H9 (cell line): ENCODE measurements around the gene PDCD7. TPM values are rescaled to one million over a fixed set of nuclear protein-coding genes. Genes with fewer than 3 reads are reported as not detected.

Experiments used
- DNase-seq: peaks from one replicate; pipeline ENCODE4 v3.0.0-alpha.2; 2017
- H2AFZ ChIP-seq: one replicate; pipeline ENCODE4 v1.6.1; 2013; ENCODE audit warnings: mild to moderate bottlenecking, low read length, control low read depth, moderate library complexity
- H2AK5ac ChIP-seq: 2 replicates; pipeline ENCODE4 v1.6.1; 2013; ENCODE audit warnings: low read length, control low read depth, mixed read lengths; ENCODE audit not compliant: insufficient read length
- H2BK120ac ChIP-seq: one replicate; pipeline ENCODE4 v1.6.1; 2013; ENCODE audit warnings: low read depth, mild to moderate bottlenecking, low read length, control low read depth, inconsistent platforms; ENCODE audit not compliant: poor library complexity, severe bottlenecking
- H2BK12ac ChIP-seq: 2 replicates; pipeline ENCODE4 v1.6.1; 2013; ENCODE audit warnings: low read length, control low read depth, mixed read lengths, low read depth; ENCODE audit not compliant: insufficient read length
- H2BK15ac ChIP-seq: 2 replicates; pipeline ENCODE4 v1.6.1; 2013; ENCODE audit warnings: low read depth, low read length, control low read depth
- H2BK20ac ChIP-seq: one replicate; pipeline ENCODE4 v1.6.1; 2013; ENCODE audit warnings: low read depth, mild to moderate bottlenecking, low read length, control low read depth, inconsistent platforms; ENCODE audit not compliant: poor library complexity, severe bottlenecking
- H2BK5ac ChIP-seq: 2 replicates; pipeline ENCODE4 v1.6.1; 2013; ENCODE audit warnings: low read length, control low read depth, mixed read lengths; ENCODE audit not compliant: insufficient read length
- H3K14ac ChIP-seq: 2 replicates; pipeline ENCODE4 v1.6.1; 2013; ENCODE audit warnings: low read length, control low read depth; ENCODE audit not compliant: insufficient read depth
- H3K18ac ChIP-seq: 2 replicates; pipeline ENCODE4 v1.6.1; 2013; ENCODE audit warnings: low read depth, mild to moderate bottlenecking, mixed read lengths, low read length, control low read depth; ENCODE audit not compliant: insufficient read length
- H3K23ac ChIP-seq: 2 replicates; pipeline ENCODE4 v1.6.1; 2013; ENCODE audit warnings: low read length, control low read depth, mixed read lengths, low read depth; ENCODE audit not compliant: insufficient read length
- H3K23me2 ChIP-seq: 2 replicates; pipeline ENCODE4 v1.6.1; 2013; ENCODE audit warnings: low read depth, mild to moderate bottlenecking, mixed read lengths, low read length, control low read depth; ENCODE audit not compliant: insufficient read length, poor library complexity, severe bottlenecking
- H3K27ac ChIP-seq: 2 replicates; pipeline ENCODE4 v1.5.1; 2013; ENCODE audit warnings: low read length, control low read depth, mixed read lengths, low read depth; ENCODE audit not compliant: insufficient read length
- H3K27me3 ChIP-seq: 2 replicates; pipeline ENCODE4 v1.6.1; 2013; ENCODE audit warnings: low read length, control low read depth, inconsistent platforms; ENCODE audit not compliant: insufficient read depth
- H3K4ac ChIP-seq: 2 replicates; pipeline ENCODE4 v1.6.1; 2013; ENCODE audit warnings: low read depth, mild to moderate bottlenecking, control low read depth, inconsistent platforms, low read length, moderate library complexity
- H3K4me1 ChIP-seq: 2 replicates; pipeline ENCODE4 v1.6.1; 2013; ENCODE audit warnings: low read length, control low read depth, inconsistent platforms; ENCODE audit not compliant: insufficient read depth
- H3K4me2 ChIP-seq: 2 replicates; pipeline ENCODE4 v1.6.1; 2013; ENCODE audit warnings: low read length, control low read depth, mixed read lengths; ENCODE audit not compliant: insufficient read length, insufficient read depth
- H3K56ac ChIP-seq: 2 replicates; pipeline ENCODE4 v1.6.1; 2013; ENCODE audit warnings: low read depth, mild to moderate bottlenecking, mixed read lengths, low read length, control low read depth; ENCODE audit not compliant: insufficient read length
- H3K79me1 ChIP-seq: 2 replicates; pipeline ENCODE4 v1.6.1; 2013; ENCODE audit warnings: low read depth, mild to moderate bottlenecking, moderate library complexity, low read length, control low read depth, inconsistent platforms; ENCODE audit not compliant: insufficient read depth, poor library complexity, severe bottlenecking
- H3K79me2 ChIP-seq: 2 replicates; pipeline ENCODE4 v1.6.1; 2013; ENCODE audit warnings: low read length, control low read depth, inconsistent platforms; ENCODE audit not compliant: insufficient read depth
- H3K9ac ChIP-seq: 2 replicates; pipeline ENCODE4 v1.6.1; 2013; ENCODE audit warnings: low read length, control low read depth, mixed read lengths; ENCODE audit not compliant: insufficient read length; ENCODE audit errors: extremely low read depth
- H3K9me3 ChIP-seq: one replicate; pipeline ENCODE4 v1.6.1; 2013; ENCODE audit warnings: low read depth, low read length, inconsistent platforms; ENCODE audit not compliant: control insufficient read depth
- H3T11ph ChIP-seq: one replicate; pipeline ENCODE4 v1.6.1; 2013; ENCODE audit warnings: mild to moderate bottlenecking, low read length, control low read depth, inconsistent platforms
- H4K20me1 ChIP-seq: one replicate; pipeline ENCODE4 v1.6.1; 2013; ENCODE audit not compliant: control insufficient read depth, insufficient read length, insufficient read depth
- H4K5ac ChIP-seq: 2 replicates; pipeline ENCODE4 v1.6.1; 2013; ENCODE audit warnings: low read depth, mild to moderate bottlenecking, mixed read lengths, low read length, control low read depth; ENCODE audit not compliant: insufficient read length
- H4K8ac ChIP-seq: replicated peaks from 2 replicates; pipeline ENCODE4 v1.6.1; 2013; ENCODE audit warnings: low read length, control low read depth, mixed read lengths, low read depth; ENCODE audit not compliant: insufficient read length
- H4K91ac ChIP-seq: 2 replicates; pipeline ENCODE4 v1.6.1; 2013; ENCODE audit warnings: low read depth, mild to moderate bottlenecking, moderate library complexity, mixed read lengths, low read length, control low read depth; ENCODE audit not compliant: insufficient read length
- H3K27ac Mint-ChIP-seq, 3 experiments: 2 replicates in 2 of 3; 3 replicates in 1 of 3; pipeline ENCODE4 v1.8.0; 2020 to 2021; ENCODE audit warnings: mixed read lengths in 3 of 3, mild to moderate bottlenecking in 1 of 3, moderate library complexity in 1 of 3
- H3K27me3 Mint-ChIP-seq: 2 replicates; pipeline ENCODE4 v1.8.0; 2021; ENCODE audit warnings: low read depth, mild to moderate bottlenecking, moderate library complexity, mixed read lengths
- H3K36me3 Mint-ChIP-seq, 3 experiments: 2 replicates in 2 of 3; 3 replicates in 1 of 3; pipeline ENCODE4 v1.8.0; 2020 to 2021; ENCODE audit warnings: low read depth in 3 of 3, mixed read lengths in 3 of 3; ENCODE audit not compliant: insufficient read depth in 1 of 3
- H3K4me1 Mint-ChIP-seq, 2 experiments: 2 replicates each; pipeline ENCODE4 v1.8.0; 2020; ENCODE audit warnings: mixed read lengths in 2 of 2
- H3K4me3 Mint-ChIP-seq, 2 experiments: 2 replicates in 1 of 2; 3 replicates in 1 of 2; pipeline ENCODE4 v1.8.0; 2020 to 2021; ENCODE audit warnings: mild to moderate bottlenecking in 2 of 2, mixed read lengths in 2 of 2, moderate library complexity in 1 of 2
- H3K9me3 Mint-ChIP-seq, 2 experiments: 2 replicates in 1 of 2; 3 replicates in 1 of 2; pipeline ENCODE4 v1.8.0; 2020; ENCODE audit warnings: mild to moderate bottlenecking in 2 of 2, mixed read lengths in 2 of 2, moderate library complexity in 1 of 2
- CTCF ChIP-seq: fragments of 200-600 bp; sonication (generic); conservative IDR thresholded peaks from 3 replicates; pipeline ENCODE4 v1.8.0; 2021; ENCODE audit warnings: antibody characterized with exemption, mild to moderate bottlenecking
- WGBS: extraction: QIAGEN DNeasy Blood & Tissue Kit; methylation state at CpG from one replicate; pipeline ENCODE4 v1.1.7; 2013; ENCODE audit warnings: missing lambda C conversion rate, low lambda C conversion rate, mixed read lengths; ENCODE audit not compliant: insufficient read length; ENCODE audit errors: extremely low coverage; 5-methylcytosine and 5-hydroxymethylcytosine counted together
- total RNA-seq: library from RNA; stranded (reverse); gene quantifications from 2 replicates; pipeline ENCODE4 v1.2.1, GENCODE V29; 2021

Gene PDCD7
- total RNA-seq, 1 experiment from 2014 or later: 35.2 TPM

GRCh38 chr15:65101411-65101890 lies 32.2 kb downstream of the PDCD7 start:
- H2AFZ ChIP-seq: no peak overlapping the region
- peaks cover 3% of the 10 kb centered on the region for H3K23me2 ChIP-seq
- peak overlapping the region; percentile 38; the same call in 1 of the 2 replicates for H3K14ac ChIP-seq
- H2AK5ac ChIP-seq: no peak overlapping the region
- no peaks in the 10 kb centered on the region for H3K79me1 ChIP-seq
- no peak overlapping the region for H3K9ac ChIP-seq
- no peaks in the 10 kb centered on the region for H3K79me2 ChIP-seq
- H3K9me3 Mint-ChIP-seq: no peaks in the 10 kb centered on the region
- peaks cover 6 to 20% (median 8%) of the 10 kb centered on the region in 3 experiments; a peak in 6 of 7 replicates for H3K36me3 Mint-ChIP-seq
- H3K4me3 Mint-ChIP-seq: peak overlapping the region in 1 of 2 experiments; percentile 81; a peak in 4 of 5 replicates
- H4K91ac ChIP-seq: no peak overlapping the region
- H2BK120ac ChIP-seq: no peak overlapping the region
- H3K56ac ChIP-seq: no peak overlapping the region
- H4K5ac ChIP-seq: no peak overlapping the region
- H3T11ph ChIP-seq: no peak overlapping the region
- no peak overlapping the region for H2BK20ac ChIP-seq
- H3K4ac ChIP-seq: no peak overlapping the region
- H4K20me1 ChIP-seq: no peaks in the 10 kb centered on the region
- H3K23ac ChIP-seq: no peak overlapping the region
- H2BK12ac ChIP-seq: no peak overlapping the region
- peak; percentile 87 for DNase-seq
- H4K8ac ChIP-seq: no peak overlapping the region
- WGBS: no CpG with 5 or more reads among the region's 9 CpGs
- peak; percentile 94 for TF ChIP-seq CTCF
- peaks cover 4% of the 10 kb centered on the region in 2 experiments; a peak in 3 of 4 replicates for H3K4me1 Mint-ChIP-seq
- no peaks in the 10 kb centered on the region for H3K9me3 ChIP-seq
- H3K27ac Mint-ChIP-seq: peak overlapping the region; percentile 16 to 91 (median 34); a peak in 4 of 7 replicates
- H3K4me2 ChIP-seq: no peak overlapping the region
- H2BK15ac ChIP-seq: no peak overlapping the region
- H3K18ac ChIP-seq: no peak overlapping the region
- H3K4me1 ChIP-seq: no peaks in the 10 kb centered on the region
- no peak overlapping the region for H2BK5ac ChIP-seq
- H3K27me3 Mint-ChIP-seq: no peaks in the 10 kb centered on the region
- no peaks in the 10 kb centered on the region for H3K27me3 ChIP-seq
- H3K27ac ChIP-seq: no peak overlapping the region
